Frontal cortex (tissue), 4 donors: Measurements from ENCODE around the gene ASTN2. TPM values are rescaled to one million over a fixed set of nuclear protein-coding genes. Genes with fewer than 3 reads are reported as not detected.
A peak's percentile ranks its signal among the peaks of the same experiment; 100 is the strongest.

ENCODE experiments used
- DNase-seq, 2 donors: peaks; one replicate each; pipeline ENCODE4 v3.0.0; 2012; ENCODE audit warnings: low spot score in 2 of 2
- FAIRE-seq: peaks from 2 replicates; lab custom pipeline; 2012; peaks lifted over from hg19 to GRCh38; lab: Jason Lieb, UNC
- total RNA-seq: library from RNA; depleted of rRNA; stranded (reverse); fragments of >200 nt; gene quantifications from one replicate; pipeline ENCODE4 v1.2.3, GENCODE V29; 2014
- donor health status: control.
- donor health status: control.
- donor health status: control.

ASTN2 gene, protein sequence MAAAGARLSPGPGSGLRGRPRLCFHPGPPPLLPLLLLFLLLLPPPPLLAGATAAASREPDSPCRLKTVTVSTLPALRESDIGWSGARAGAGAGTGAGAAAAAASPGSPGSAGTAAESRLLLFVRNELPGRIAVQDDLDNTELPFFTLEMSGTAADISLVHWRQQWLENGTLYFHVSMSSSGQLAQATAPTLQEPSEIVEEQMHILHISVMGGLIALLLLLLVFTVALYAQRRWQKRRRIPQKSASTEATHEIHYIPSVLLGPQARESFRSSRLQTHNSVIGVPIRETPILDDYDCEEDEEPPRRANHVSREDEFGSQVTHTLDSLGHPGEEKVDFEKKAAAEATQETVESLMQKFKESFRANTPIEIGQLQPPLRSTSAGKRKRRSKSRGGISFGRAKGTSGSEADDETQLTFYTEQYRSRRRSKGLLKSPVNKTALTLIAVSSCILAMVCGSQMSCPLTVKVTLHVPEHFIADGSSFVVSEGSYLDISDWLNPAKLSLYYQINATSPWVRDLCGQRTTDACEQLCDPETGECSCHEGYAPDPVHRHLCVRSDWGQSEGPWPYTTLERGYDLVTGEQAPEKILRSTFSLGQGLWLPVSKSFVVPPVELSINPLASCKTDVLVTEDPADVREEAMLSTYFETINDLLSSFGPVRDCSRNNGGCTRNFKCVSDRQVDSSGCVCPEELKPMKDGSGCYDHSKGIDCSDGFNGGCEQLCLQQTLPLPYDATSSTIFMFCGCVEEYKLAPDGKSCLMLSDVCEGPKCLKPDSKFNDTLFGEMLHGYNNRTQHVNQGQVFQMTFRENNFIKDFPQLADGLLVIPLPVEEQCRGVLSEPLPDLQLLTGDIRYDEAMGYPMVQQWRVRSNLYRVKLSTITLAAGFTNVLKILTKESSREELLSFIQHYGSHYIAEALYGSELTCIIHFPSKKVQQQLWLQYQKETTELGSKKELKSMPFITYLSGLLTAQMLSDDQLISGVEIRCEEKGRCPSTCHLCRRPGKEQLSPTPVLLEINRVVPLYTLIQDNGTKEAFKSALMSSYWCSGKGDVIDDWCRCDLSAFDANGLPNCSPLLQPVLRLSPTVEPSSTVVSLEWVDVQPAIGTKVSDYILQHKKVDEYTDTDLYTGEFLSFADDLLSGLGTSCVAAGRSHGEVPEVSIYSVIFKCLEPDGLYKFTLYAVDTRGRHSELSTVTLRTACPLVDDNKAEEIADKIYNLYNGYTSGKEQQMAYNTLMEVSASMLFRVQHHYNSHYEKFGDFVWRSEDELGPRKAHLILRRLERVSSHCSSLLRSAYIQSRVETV (N-terminal part only)
- total RNA-seq = 23.2 TPM

DNA sequence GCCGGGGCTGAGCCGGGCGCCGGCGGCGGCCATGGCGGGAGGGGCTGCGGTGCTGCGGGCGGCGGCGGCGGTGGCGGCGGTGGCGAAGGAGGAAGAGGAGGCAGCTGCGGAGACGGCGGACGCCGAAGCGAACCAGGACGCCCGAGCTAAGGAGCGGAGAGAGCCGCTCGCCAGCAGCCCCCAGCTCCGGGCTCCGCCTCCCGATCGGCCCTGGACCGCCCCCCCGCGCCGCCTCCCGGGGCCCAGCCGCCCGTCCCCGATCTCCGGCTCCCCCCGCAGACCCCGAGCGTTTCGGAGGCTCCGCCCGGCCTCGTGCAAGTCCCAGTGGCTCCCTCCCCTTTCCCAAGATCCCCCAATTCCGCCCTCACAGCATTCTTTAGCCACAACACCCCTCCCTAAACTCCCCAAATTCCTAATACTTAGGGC lies at the start of gene ASTN2:
Gene ASTN2 (minus strand): TSS at position 152 of the 426 bp plus-strand sequence. CDS start 119 bp downstream, at position 33.
- FAIRE-seq (no peak), DNase-seq (peak; percentile 69 to 77)

DNA sequence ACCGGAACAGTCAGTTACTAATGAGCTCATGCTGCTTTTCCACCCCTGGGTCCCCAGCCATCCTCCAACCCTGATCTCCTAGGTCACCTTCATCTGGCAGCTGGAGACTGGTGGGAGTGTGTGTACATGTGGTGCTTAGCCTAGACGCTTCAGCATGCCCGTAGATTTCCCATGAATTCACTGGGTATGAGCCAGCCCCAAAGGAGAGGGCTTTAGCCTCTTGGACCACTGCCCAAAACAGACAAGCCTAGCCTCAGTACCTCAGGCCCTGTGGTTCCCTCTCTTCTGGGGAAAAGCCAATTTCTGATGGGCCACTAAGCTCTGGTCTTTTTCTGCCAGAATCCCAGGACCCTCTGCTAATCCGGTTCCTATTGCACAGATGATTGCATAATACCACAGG lies 48.0 kb upstream of the ASTN2 start:
- FAIRE-seq (no peak), DNase-seq (no peak)

DNA sequence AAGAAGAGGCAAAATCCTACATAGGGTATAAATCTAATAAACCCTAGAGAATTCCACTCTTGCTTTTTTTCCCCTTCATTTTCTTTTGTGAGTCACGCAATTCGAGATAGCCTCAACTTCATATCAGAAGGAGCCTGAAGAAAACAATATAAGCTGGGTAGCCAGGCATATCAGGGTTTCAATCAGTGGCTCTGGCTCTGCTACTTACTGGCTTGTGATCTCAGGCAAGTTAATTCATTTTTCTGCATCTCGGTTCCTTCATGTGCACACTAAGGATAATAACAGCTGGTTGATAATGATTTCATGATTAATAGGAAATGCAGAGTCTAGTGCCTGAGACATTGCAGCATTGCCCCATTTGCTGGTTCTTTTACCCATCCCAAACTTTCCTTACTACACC lies 46.5 kb upstream of the ASTN2 start:
- DNase-seq (no peak), FAIRE-seq (no peak)

DNA sequence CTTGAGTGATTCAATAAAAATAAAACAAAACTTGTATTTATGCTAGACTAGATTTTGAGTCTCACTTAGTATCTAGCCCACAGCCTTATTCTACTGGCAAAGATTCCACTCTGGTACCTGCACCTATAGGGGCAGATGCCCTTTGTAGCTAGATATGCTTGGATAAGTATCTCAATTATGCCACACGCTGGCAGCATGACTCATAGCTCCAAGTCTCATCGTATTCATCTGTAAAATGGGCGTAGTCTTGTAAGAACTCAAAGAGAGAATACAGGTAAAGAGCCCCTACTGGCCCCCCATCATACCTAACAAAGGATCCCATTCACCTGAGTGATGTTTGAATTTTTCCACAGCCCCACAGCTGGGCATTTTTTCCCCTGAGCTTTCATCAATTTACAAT lies 45.9 kb upstream of the ASTN2 start:
- DNase-seq = no peak
- FAIRE-seq = no peak

DNA sequence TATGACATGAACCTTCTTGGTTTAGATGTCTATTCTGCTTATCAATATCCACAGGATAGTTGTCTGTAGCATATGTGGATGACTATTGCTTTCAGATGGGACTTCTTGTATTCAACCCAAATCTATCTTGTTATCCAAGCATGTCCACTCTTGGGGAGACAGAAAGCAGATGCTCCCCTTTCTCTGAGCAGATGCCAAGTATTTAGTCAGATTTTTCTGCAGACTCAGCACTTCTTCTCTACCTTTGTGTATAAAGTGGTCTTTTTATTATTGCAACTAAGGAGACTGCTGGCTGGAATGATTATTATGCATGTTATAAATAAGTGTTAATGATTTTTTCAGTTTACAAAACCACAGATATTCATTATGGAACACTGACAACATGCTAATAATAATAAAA lies 45.1 kb upstream of the ASTN2 start:
- FAIRE-seq = no peak

DNA sequence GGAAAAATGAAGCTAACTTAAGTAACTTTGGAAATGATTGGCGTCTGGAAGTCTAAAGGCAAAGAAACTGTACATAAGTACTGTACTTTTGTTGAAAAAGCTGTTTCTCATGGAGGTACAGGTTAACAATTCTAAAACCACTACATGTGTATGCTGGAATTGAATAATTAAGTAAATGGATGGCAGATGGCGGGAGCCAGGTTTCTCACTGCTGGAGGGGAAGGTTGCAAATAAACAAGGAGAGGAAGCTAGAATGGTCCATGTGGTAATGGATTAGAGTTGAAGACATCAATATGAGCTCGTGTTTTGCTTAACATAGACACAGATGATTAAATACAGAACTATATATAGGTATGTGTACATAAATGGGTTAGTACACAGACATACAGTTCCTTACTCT lies 43.2 kb upstream of the ASTN2 start:
- no peak for DNase-seq
- FAIRE-seq = no peak

More for the DNA sequence above, 45.1 kb upstream of the ASTN2 start:
- no peak for DNase-seq

DNA sequence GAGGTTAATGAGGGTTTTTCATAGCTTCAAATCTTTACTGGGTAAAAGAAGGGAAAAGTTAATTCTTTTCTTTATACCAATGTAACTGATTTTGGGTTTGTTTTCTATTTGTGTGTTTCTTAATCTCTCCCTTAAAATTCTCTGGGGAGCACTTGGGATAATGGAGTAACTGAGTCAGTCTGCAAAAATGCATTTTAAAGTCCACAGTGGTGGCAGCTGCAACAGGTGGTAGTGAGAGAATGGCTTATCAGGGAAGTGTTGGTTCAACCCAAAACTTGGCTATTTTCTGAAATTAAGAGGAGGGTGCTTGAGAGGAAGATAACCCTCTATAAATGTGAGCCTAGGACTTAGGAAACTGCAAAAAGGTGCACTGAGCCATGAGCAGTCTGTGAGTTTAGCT lies 39.9 kb upstream of the ASTN2 start:
- DNase-seq = no peak
- FAIRE-seq = no peak

DNA sequence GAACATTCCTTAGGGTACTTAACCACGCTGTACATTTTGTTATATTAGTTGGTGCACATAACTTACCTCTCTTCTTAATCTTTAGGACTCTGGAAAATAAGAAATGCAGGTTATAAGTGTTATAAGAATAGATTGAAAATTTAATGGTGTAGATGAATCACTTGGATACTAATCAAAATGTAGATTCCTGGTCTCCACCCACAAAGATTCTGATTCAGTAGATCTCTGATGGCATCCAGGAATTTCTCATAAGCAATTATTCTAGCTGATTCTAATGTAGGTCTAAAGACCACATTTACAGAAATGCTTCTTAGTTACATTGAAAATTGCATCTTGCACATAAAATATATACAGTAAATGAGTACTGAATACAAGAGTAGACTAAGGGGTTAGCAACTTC lies 38.9 kb upstream of the ASTN2 start:
- FAIRE-seq (no peak), DNase-seq (no peak)

DNA sequence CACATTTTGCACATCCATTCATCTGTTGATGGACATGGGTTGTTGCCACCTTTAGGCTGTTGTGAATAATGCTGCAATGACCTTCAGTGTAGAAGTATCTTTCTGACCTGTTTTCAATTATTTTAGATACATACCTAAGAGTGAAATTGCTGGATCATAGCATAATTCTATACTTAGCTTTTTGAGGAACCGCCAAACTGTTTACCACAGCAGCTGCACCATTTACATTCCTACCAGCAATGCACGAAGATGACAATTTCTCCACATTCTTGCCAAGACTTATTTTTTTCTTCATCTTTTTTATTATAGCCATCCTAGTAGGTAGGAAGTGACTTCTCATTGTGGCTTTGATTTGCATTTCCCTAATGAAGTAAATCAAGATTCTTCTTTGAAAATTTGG lies 36.5 kb upstream of the ASTN2 start:
- DNase-seq (no peak), FAIRE-seq (no peak)

DNA sequence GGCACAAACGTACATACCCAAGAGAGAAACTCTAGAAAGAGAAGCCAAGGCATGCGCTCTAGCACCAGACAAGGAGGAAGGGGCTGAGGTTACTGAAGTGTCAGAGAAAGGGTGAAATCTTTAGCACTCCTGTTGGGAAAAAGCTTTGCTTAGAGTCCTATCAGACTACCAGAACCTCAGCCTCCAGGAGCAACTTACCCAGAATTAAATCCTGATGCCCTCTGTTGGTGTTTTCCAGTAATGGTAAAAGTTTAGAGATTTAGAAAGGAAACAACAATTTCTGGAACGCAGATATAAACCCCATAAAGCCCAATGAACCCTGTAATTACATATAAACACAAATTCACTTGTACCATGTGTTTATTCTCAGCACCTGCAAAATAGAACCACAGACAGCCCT lies 33.2 kb upstream of the ASTN2 start:
- FAIRE-seq = no peak
- DNase-seq = peak in 1 of 2 donors; percentile 6

DNA sequence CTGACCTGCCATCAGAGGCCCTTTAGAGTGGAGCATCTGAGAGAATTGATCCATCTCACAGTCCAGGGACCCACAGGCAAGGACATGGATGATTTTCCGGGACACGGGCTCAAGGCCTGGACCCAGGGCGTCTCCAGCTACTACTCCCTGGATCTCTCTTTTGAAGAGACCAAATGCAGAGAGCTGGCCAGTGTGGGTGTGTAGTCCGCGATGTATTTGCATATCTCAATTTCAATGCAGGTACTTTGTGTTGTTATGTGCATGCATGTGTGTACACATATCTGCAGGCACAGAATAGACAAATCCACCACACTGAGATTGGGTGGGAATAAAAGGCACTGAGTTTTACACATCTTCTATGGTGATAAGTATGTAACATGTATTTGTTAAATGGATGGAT lies 30.8 kb upstream of the ASTN2 start:
- FAIRE-seq = no peak
- DNase-seq = no peak

DNA sequence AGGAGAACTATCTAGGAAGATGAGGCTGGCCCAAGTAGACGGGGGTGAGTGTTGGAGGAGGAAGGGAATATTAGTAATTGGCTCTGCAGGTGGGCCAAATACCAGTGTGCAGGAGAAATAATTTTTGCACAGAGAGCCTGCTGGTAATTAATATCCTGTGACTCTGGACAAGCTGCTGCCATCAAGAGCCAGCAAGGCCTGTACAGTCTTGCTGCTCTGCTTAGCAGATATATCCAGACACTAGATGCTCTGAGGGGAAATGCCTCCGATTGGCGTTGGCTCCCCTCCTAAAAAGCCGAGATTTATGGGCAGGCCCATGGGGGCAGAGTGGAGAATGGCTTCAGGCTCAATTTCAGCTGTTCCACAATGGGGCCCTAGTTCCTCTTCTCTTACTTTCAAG lies 29.6 kb upstream of the ASTN2 start:
- DNase-seq (no peak), FAIRE-seq (no peak)

DNA sequence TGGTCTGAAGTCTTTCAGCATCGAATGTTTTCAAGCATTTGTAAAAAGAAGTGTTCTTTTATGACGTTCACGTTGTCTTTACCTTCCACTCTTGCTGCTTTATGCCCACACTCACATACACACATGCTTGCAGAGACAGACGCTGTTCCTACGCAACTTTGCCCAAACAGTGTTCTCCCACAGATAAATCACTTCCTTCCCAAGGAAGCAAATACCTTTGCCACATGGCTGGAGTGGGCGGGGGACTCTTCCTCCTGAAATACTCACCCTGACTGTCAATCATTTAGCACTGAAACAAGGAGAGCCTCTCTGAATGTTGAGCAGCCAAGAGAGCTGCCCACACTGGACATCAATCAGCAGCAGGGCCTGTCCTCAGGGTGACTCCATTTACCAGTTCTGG lies 22.4 kb upstream of the ASTN2 start:
- FAIRE-seq (no peak), DNase-seq (no peak)

DNA sequence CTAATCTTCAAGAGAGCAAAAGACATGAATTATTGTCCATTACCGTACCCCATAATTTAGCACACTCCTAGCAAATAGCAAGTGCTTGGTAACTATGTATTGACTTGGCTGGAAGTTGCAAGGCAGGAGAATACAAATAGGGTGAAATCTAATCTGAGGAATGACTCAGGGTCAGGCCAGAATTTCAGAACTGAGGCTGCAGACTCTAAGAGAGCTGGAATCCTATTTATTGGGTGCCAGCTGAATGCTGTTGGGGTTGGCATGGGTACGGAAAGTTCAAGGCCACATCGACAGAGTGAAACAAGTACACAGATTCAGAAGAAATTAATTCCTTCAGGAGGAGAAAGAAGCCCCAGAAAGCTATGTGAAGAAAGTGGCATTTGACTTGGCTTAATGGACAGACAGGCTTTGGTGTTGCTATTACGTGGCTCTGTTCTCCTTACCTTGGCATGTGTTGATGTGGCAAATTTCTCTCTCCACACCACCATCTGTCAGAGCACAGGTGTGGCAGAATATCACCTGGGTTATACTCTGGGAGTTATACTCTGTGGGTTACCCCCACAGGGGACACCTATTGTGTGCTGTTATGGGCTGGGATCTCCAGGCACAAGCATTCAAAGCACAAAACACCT lies 20.9 kb upstream of the ASTN2 start:
- DNase-seq = no peak

DNA sequence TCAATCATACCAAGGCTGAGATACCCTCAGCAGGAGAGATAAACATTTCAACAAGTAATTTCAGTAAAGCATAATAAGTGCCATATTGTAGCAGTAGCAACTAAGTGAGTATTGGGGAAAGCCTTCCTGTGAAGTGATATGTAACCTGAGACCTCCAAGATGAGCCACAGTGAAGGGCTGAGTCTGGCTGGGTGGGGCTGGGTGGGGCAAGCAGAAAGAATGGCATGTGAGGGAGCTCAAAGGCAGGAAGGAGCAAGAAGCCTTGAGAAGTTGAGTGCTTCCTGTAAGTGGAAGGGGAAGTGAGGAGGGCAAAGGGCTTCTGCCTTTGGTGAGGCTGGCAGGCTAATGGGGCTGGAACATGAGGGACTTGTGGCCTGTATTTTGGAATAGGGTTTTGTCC lies 19.7 kb upstream of the ASTN2 start:
- FAIRE-seq (no peak), DNase-seq (no peak)

More for the DNA sequence above, 20.9 kb upstream of the ASTN2 start:
- no peak for FAIRE-seq

DNA sequence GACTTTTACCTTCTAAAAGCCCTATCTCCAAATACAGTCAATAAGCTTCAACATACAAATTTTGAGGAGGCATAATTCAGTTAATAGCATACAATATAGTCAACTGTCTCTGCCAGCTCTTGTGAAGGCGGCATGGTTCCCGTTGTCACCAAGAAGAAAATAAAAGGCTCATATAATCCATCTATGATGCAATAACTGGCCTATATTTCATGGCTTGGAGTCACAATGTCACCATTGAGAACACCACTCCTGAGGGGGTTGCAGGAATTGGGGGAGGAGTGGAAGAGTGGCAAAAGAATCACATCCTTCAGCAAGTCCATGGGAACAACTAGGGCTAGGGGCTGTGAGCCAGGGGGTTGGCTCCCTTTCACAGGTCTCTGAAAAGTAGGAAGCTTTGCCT lies 16.0 kb upstream of the ASTN2 start:
- FAIRE-seq = no peak

DNA sequence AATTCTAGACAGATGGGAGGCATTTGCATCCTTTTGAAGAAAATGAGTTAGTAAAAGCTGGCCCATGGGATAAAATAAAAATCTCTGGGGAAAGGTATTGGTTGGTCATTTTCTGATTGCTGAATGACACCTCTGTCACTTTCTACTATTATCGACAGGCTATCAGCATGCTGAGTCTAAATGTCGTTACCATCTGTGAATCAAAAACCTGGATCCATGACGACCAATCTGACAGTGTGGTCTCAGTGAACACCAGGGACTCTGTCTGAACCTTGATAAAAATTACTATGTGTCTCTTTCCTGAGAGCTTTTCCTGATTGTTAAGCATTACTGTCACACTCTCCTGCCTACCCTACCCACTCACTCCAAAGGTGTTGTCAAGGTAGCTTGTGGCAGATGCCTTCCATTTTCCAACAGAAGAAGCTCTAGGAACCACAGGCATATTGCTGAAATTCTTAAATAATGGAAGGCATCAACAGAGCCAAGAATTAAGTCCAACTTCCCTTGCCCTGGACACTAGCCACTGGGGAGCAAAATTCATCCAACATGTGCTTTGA lies 12.6 kb upstream of the ASTN2 start:
- DNase-seq (no peak), FAIRE-seq (no peak)

More for the DNA sequence above, 16.0 kb upstream of the ASTN2 start:
- DNase-seq = no peak

DNA sequence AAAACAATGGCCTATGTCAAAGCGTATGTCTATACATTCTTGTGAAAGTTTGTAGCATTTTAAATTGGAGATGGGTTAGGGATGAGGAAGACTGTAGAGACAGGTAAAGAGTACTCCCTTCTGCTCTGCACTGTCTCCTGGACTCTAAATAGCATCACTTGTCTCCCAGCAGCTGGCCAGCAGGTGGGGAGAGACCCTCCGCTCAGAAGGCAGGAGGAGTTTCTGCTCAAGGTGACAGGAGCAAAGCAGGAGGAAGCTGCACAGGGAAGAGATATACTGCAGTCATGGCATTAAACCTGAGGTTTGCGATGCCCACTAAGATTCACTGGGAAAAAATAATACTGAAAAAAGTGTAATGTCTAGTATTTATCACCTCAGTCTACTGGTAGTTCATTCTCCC lies 10.7 kb upstream of the ASTN2 start:
- DNase-seq = no peak
- FAIRE-seq = no peak

DNA sequence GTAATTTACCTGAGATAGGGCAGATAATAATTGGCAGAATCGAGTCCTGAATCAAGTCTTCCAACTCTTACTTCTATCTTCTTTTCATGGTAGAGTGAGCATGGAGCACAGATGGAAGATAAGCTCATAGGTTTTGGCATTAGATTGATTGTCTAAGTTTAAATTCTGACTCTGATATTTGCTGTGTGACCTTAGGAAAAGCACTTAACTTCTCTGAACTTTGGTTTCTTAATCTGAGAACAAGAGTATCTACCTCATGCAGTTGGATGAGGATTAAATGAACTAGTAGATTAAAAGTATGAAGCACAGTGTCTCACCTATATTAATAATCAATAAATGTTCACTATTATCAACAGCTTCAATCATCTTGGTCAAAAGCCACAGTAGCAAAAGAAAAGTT lies 9.4 kb upstream of the ASTN2 start:
- DNase-seq (no peak), FAIRE-seq (no peak)
